Sigmoid colon (tissue), 4 donors: Measurements from ENCODE around the gene NOMO2.
"Not testable (repeated sequence)": the region's sequence is repeated elsewhere in the genome, so short reads cannot be mapped to it uniquely, and the experiment has no call there.

Source experiments
- CTCF ChIP-seq, 4 experiments: fragments of 450-650 bp in 3 of 4; fragments of 200-600 bp in 1 of 4; IDR thresholded peaks; one replicate each; pipeline ENCODE4 v1.5.1; 2016 to 2019; ENCODE audit warnings: antibody characterized with exemption in 4 of 4, mild to moderate bottlenecking in 3 of 4, moderate library complexity in 2 of 4
- EP300 ChIP-seq, 4 donors: sonication (generic); formaldehyde crosslinking; IDR thresholded peaks; one replicate each; pipeline ENCODE4 v1.6.1; 2017; ENCODE audit warnings: antibody characterized with exemption in 4 of 4
- POLR2A ChIP-seq, 2 donors: fragments of 450-650 bp; IDR thresholded peaks; one replicate each; pipeline ENCODE4 v1.6.1; 2016; ENCODE audit warnings: antibody characterized with exemption in 2 of 2, mild to moderate bottlenecking in 2 of 2, moderate library complexity in 2 of 2
- POLR2AphosphoS5 ChIP-seq, 4 donors: sonication (generic); formaldehyde crosslinking; IDR thresholded peaks; one replicate each; pipeline ENCODE4 v1.6.1; 2017; ENCODE audit warnings: antibody characterized with exemption in 4 of 4

GRCh38 chr16:18436025-18436424 is 125.9 kb downstream of the NOMO2 start:
- TF ChIP-seq CTCF, POLR2A, EP300, POLR2AphosphoS5 (IDR thresholded peaks at IDR 0.05): not testable (repeated sequence)
